Lower leg skin (tissue), 3 donors: ENCODE measurements around the gene NRL.

ENCODE experiments used
- POLR2A ChIP-seq, 2 donors: fragments of 450-650 bp; IDR thresholded peaks; one replicate each; pipeline ENCODE4 v1.6.1; 2016 to 2017; ENCODE audit warnings: antibody characterized with exemption in 2 of 2, mild to moderate bottlenecking in 1 of 2, moderate library complexity in 1 of 2
- TF ChIP-seq, protein P1 (sequence below), 3 donors: fragments of 450-650 bp; IDR thresholded peaks; one replicate each; pipeline ENCODE4 v1.5.1; 2016; ENCODE audit warnings: antibody characterized with exemption in 3 of 3, mild to moderate bottlenecking in 3 of 3, moderate library complexity in 2 of 3

DNA sequence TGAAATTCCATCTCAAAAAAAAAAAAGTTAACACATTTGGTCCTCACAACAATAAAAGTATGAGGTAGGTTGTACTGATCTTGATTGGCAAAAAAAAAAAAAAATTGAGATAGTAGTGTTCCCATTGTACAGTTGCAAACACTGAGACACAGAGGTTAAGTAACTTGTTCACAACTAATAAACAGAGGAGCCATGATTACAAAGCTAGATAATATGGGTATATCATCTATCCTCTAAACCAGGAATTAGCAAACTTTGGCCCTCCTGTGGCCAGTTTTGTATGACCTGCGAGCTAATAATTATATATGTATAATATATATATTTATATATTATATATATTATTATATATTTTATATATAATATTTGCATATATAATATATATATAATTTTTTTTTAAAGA is 19.0 kb upstream of the NRL start:
- TF ChIP-seq, protein P1, sequence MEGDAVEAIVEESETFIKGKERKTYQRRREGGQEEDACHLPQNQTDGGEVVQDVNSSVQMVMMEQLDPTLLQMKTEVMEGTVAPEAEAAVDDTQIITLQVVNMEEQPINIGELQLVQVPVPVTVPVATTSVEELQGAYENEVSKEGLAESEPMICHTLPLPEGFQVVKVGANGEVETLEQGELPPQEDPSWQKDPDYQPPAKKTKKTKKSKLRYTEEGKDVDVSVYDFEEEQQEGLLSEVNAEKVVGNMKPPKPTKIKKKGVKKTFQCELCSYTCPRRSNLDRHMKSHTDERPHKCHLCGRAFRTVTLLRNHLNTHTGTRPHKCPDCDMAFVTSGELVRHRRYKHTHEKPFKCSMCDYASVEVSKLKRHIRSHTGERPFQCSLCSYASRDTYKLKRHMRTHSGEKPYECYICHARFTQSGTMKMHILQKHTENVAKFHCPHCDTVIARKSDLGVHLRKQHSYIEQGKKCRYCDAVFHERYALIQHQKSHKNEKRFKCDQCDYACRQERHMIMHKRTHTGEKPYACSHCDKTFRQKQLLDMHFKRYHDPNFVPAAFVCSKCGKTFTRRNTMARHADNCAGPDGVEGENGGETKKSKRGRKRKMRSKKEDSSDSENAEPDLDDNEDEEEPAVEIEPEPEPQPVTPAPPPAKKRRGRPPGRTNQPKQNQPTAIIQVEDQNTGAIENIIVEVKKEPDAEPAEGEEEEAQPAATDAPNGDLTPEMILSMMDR (IDR thresholded peaks at IDR 0.05): no peak
- no peak for TF ChIP-seq POLR2A (IDR thresholded peaks at IDR 0.05)
